ENCODE measurements around the gene MYOZ1. TPM values are rescaled to one million over a fixed set of nuclear protein-coding genes. Genes with fewer than 3 reads are reported as not detected.

The MYOZ1 gene
- total RNA-seq, 1 experiment from 2014 or later = 0.22 TPM

DNA sequence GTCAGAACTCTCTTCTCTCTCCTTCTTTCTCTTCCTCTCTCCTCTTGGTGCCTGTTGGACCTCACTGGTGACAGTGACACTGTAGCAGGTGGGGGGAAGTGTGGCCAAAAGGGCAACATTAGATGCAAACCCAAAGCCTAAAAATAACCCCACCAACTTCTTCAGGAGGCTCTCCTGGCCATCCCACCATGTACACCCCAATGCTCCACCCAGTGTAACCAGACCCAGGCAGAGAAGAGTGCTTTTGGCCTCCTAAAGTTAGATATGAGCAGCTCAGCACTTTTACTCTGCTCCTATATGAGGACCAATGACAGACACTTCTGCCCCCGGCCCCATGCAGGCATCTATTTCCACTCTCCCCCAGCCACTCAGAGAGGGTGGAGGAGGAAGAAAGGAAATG lies 5.5 kb downstream of the MYOZ1 start:
- H3K9me2 ChIP-seq (ENCODE audit: insufficient read depth) = no peaks in the 10 kb centered on the region
- H3K79me2 ChIP-seq (ENCODE audit: low read depth) = no peaks in the 10 kb centered on the region
- H3K27ac ChIP-seq = no peak overlapping the region
- H3K9me3 ChIP-seq (ENCODE audit: insufficient read depth, low read depth) = no peaks in the 10 kb centered on the region
- H3K4me1 ChIP-seq (replicated peaks; ENCODE audit: insufficient read depth) = no peaks in the 10 kb centered on the region
- no TSS peak for BruUV-seq (replicated peaks)
- H3K27me3 ChIP-seq (ENCODE audit: insufficient read depth, low read depth) = no peaks in the 10 kb centered on the region
- DNase-seq = no peak
- H4K20me1 ChIP-seq (ENCODE audit: insufficient read depth) = no peaks in the 10 kb centered on the region
- ChIA-PET CTCF (no interaction called here), POLR2A (ENCODE audit: unreplicated experiment) (no interaction called here)
- H3K4me2 ChIP-seq = no peak overlapping the region
- H2AFZ ChIP-seq = no peak overlapping the region
- intact Hi-C loops (cut with micrococcal nuclease; ENCODE audit: unreplicated experiment) = no loop called here
- H3F3A ChIP-seq (ENCODE audit: insufficient read depth, low read depth) = peaks cover 4% of the 10 kb centered on the region
- H3K4me3 ChIP-seq = no peak overlapping the region
- TF ChIP-seq, protein P1, sequence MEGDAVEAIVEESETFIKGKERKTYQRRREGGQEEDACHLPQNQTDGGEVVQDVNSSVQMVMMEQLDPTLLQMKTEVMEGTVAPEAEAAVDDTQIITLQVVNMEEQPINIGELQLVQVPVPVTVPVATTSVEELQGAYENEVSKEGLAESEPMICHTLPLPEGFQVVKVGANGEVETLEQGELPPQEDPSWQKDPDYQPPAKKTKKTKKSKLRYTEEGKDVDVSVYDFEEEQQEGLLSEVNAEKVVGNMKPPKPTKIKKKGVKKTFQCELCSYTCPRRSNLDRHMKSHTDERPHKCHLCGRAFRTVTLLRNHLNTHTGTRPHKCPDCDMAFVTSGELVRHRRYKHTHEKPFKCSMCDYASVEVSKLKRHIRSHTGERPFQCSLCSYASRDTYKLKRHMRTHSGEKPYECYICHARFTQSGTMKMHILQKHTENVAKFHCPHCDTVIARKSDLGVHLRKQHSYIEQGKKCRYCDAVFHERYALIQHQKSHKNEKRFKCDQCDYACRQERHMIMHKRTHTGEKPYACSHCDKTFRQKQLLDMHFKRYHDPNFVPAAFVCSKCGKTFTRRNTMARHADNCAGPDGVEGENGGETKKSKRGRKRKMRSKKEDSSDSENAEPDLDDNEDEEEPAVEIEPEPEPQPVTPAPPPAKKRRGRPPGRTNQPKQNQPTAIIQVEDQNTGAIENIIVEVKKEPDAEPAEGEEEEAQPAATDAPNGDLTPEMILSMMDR (conservative IDR thresholded peaks at IDR 0.05) = no peak
- no peak for TF ChIP-seq EZH2 (IDR thresholded peaks at IDR 0.05; ENCODE audit: low read depth)
- H3K36me3 ChIP-seq (ENCODE audit: low read depth) = no peaks in the 10 kb centered on the region

DNA sequence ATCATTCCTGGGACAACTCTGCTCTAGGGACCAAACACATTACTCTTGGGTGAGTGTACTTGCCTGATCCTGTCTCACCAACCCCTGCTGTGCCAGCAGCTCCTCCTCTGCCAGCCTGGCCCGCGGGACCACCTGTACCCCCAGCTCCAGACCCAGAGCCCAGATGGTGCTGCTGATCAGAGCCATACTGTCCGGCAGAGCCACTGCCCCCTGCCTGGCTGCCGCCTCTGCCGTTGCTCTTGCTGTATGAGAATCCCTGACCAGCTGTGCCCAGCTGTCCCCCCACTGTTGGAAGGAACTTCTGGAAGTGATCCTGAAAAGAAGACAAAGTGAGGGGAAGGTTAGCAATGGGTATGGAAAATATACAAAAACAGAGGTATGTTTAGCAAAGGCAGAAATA lies 6.9 kb downstream of the MYOZ1 start:
- ChIA-PET CTCF (no interaction called here), POLR2A (ENCODE audit: unreplicated experiment) (interaction anchor here (0.7 kb wide), 1 partner anchor 15 kb away, joined by 9 read pairs; no protein-coding TSS in a partner anchor)
- H3K27me3 ChIP-seq (ENCODE audit: insufficient read depth, low read depth) = no peaks in the 10 kb centered on the region
- no peaks in the 10 kb centered on the region for H3K36me3 ChIP-seq (ENCODE audit: low read depth)
- no peak for TF ChIP-seq EZH2 (IDR thresholded peaks at IDR 0.05; ENCODE audit: low read depth)
- H3K9me3 ChIP-seq (ENCODE audit: insufficient read depth, low read depth) = no peaks in the 10 kb centered on the region
- H4K20me1 ChIP-seq (ENCODE audit: insufficient read depth) = no peaks in the 10 kb centered on the region
- no peak for DNase-seq
- H3K4me1 ChIP-seq (replicated peaks; ENCODE audit: insufficient read depth) = no peaks in the 10 kb centered on the region
- H3K4me3 ChIP-seq = no peak overlapping the region
- no peak overlapping the region for H3K4me2 ChIP-seq
- intact Hi-C loops (cut with micrococcal nuclease; ENCODE audit: unreplicated experiment) = no loop called here
- no peaks in the 10 kb centered on the region for H3K79me2 ChIP-seq (ENCODE audit: low read depth)
- H3K27ac ChIP-seq = no peak overlapping the region
- no peaks in the 10 kb centered on the region for H3K9me2 ChIP-seq (ENCODE audit: insufficient read depth)
- H3F3A ChIP-seq (ENCODE audit: insufficient read depth, low read depth) = peaks cover 4% of the 10 kb centered on the region
- no peak overlapping the region for H2AFZ ChIP-seq
- BruUV-seq (replicated peaks) = no TSS peak

DNA sequence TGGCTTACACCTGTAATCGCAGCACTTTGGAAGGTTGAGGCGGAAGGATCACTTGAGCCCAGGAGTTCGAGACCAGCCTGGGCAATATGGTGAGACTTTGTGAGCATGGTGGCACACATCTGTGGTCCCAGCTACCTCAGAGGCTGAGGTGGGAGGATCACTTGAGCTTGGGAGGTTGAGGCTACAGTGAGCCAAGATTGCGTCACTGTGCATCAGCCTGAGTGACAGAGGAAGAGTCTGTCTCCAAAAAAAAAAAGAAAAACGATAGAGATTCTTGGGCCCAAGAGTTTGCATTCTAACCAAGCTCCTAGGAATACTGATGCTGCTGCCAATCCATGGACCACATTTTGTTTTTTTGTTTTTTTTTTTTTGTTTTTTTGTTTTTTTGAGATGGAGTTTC lies 12.1 kb downstream of the MYOZ1 start:
- intact Hi-C loops (cut with micrococcal nuclease; ENCODE audit: unreplicated experiment) = no loop called here

More for the DNA sequence above, 12.1 kb downstream of the MYOZ1 start:
- Histone ChIP-seq H2AFZ (no peak overlapping the region), H3K79me2 (ENCODE audit: low read depth) (peaks cover 29% of the 10 kb centered on the region), H3K4me3 (no peak overlapping the region), H3K9me3 (ENCODE audit: insufficient read depth, low read depth) (no peaks in the 10 kb centered on the region), H3K27ac (no peak overlapping the region), H3K36me3 (ENCODE audit: low read depth) (no peaks in the 10 kb centered on the region), H4K20me1 (ENCODE audit: insufficient read depth) (no peaks in the 10 kb centered on the region), H3K27me3 (ENCODE audit: insufficient read depth, low read depth) (no peaks in the 10 kb centered on the region), H3K4me2 (no peak overlapping the region), H3K4me1 (replicated peaks; ENCODE audit: insufficient read depth) (peaks cover 11% of the 10 kb centered on the region; the same call in 1 of the 2 replicates), H3F3A (ENCODE audit: insufficient read depth, low read depth) (peaks cover 22% of the 10 kb centered on the region), H3K9me2 (ENCODE audit: insufficient read depth) (no peaks in the 10 kb centered on the region)
- no peak for TF ChIP-seq EZH2 (IDR thresholded peaks at IDR 0.05; ENCODE audit: low read depth)
- TF ChIP-seq, protein P1 (conservative IDR thresholded peaks at IDR 0.05) = no peak
- BruUV-seq (replicated peaks) = no TSS peak
- CTCF ChIA-PET = interaction anchor here (0.6 kb wide), 1 partner anchor 22 kb away, joined by 10 read pairs; no protein-coding TSS in a partner anchor
- POLR2A ChIA-PET (ENCODE audit: unreplicated experiment) = no interaction called here
- no peak for DNase-seq

Measured in PC-9 (cell line).